Measurements from ENCODE around the gene ALDOB. TPM values are rescaled to one million over a fixed set of nuclear protein-coding genes. Genes with fewer than 3 reads are reported as not detected.

ALDOB gene
- total RNA-seq, 2 donors from 2014 or later = 0.29 TPM; not detected in 1

DNA sequence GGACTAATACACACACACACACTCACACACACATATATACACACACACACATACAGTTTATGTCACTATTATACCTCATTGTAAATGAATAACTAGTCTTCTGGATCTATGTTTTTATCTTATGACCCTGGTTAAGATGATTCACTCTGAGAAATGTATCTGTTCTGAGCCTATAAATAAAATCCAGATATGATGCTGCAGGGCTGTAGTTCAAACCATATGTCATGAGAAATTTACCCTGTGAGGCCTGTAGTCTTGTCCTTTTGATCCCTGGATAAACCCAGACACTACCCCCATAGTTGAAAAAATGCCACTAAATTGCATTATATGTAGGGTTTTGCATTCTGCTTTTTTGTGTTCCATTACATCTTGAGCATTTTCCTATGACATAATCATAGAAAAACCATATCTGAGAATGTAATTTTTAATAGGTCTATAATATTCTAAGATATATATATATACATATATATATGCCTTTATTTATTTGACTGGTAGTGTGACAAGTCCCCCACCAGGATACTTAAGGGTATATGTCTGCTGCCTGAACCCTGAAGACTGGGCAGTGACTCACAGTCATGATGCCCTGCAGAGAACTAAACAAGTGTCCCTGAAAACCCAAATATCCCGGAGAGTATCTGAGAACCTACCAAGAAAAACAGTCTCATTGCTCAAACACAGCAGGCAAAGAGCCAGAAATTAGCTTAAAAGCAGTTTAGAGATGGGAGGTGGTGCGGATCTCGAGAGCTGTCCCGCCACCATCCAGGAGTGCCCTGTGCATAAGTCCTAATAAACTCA, 18.4 kb upstream of the ALDOB start:
- no peaks in the 10 kb centered on the region for H3K27me3 Mint-ChIP-seq (ENCODE audit: insufficient read depth)
- Histone ChIP-seq H3K27ac (ENCODE audit: low read depth, low read length) (no peak overlapping the region), H3K9ac (ENCODE audit: extremely low read depth, low read length, poor library complexity, severe bottlenecking) (no peak overlapping the region), H3K9me3 (ENCODE audit: control insufficient read depth, low read length) (peaks cover 9% of the 10 kb centered on the region), H3K36me3 (ENCODE audit: control insufficient read depth, insufficient read depth, low read length) (no peaks in the 10 kb centered on the region), H3K27me3 (ENCODE audit: control insufficient read depth, insufficient read depth, low read length, poor library complexity, severe bottlenecking) (no peaks in the 10 kb centered on the region), H3K4me1 (ENCODE audit: control insufficient read depth, insufficient read depth, low read length) (no peaks in the 10 kb centered on the region), H3K4me3 (ENCODE audit: low read length) (no peak overlapping the region)
- DNase-seq = no peak
- TF ChIP-seq, protein P1, sequence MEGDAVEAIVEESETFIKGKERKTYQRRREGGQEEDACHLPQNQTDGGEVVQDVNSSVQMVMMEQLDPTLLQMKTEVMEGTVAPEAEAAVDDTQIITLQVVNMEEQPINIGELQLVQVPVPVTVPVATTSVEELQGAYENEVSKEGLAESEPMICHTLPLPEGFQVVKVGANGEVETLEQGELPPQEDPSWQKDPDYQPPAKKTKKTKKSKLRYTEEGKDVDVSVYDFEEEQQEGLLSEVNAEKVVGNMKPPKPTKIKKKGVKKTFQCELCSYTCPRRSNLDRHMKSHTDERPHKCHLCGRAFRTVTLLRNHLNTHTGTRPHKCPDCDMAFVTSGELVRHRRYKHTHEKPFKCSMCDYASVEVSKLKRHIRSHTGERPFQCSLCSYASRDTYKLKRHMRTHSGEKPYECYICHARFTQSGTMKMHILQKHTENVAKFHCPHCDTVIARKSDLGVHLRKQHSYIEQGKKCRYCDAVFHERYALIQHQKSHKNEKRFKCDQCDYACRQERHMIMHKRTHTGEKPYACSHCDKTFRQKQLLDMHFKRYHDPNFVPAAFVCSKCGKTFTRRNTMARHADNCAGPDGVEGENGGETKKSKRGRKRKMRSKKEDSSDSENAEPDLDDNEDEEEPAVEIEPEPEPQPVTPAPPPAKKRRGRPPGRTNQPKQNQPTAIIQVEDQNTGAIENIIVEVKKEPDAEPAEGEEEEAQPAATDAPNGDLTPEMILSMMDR (conservative IDR thresholded peaks at IDR 0.05) = no peak
- H3K4me1 Mint-ChIP-seq = peaks cover 6% of the 10 kb centered on the region
- peaks cover 21% of the 10 kb centered on the region for H3K9me3 Mint-ChIP-seq
- no peak overlapping the region for H3K27ac Mint-ChIP-seq
- no peaks in the 10 kb centered on the region for H3K36me3 Mint-ChIP-seq (ENCODE audit: low read depth)
- WGBS, 2 experiments (ENCODE audit: insufficient coverage in 1 of 2, insufficient read length in 1 of 2) = 94 to 97% methylated on average over 3 to 4 of the region's 4 CpGs
- no peak overlapping the region for H3K4me3 Mint-ChIP-seq

DNA sequence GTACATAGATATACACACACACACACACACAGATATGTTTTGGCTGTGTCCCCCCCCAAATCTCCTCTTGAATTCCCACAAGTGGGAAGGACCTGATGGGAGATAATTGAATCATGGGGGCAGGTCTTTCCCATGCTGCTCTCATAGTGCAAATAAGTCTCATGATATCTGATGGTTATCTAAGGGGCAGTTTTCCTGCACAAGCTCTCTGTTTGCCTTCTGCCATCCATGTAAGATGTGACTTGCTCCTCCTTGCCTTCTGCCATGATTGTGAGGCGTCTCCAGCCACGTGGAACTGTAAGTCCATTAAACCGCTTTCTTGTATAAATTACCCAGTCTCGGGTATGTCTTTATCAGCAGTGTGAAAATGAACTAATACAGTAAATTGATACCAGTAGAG, 15.9 kb upstream of the ALDOB start:
- H3K36me3 ChIP-seq (ENCODE audit: control insufficient read depth, insufficient read depth, low read length) = no peaks in the 10 kb centered on the region
- no peaks in the 10 kb centered on the region for H3K27me3 ChIP-seq (ENCODE audit: control insufficient read depth, insufficient read depth, low read length, poor library complexity, severe bottlenecking)
- TF ChIP-seq, protein P1 (conservative IDR thresholded peaks at IDR 0.05) = no peak
- H3K27ac Mint-ChIP-seq = no peak overlapping the region
- H3K9ac ChIP-seq (ENCODE audit: extremely low read depth, low read length, poor library complexity, severe bottlenecking) = no peak overlapping the region
- no peaks in the 10 kb centered on the region for H3K27me3 Mint-ChIP-seq (ENCODE audit: insufficient read depth)
- H3K4me1 Mint-ChIP-seq = peaks cover 1% of the 10 kb centered on the region
- H3K36me3 Mint-ChIP-seq (ENCODE audit: low read depth) = no peaks in the 10 kb centered on the region
- H3K9me3 Mint-ChIP-seq = peaks cover 23% of the 10 kb centered on the region
- 85 to 91% methylated on average over 4 of the region's 4 CpGs for WGBS, 2 experiments (ENCODE audit: insufficient coverage in 1 of 2, insufficient read length in 1 of 2)
- H3K4me1 ChIP-seq (ENCODE audit: control insufficient read depth, insufficient read depth, low read length) = no peaks in the 10 kb centered on the region
- H3K4me3 Mint-ChIP-seq = no peak overlapping the region
- H3K4me3 ChIP-seq (ENCODE audit: low read length) = no peak overlapping the region
- H3K27ac ChIP-seq (ENCODE audit: low read depth, low read length) = no peak overlapping the region
- DNase-seq = no peak
- peaks cover 9% of the 10 kb centered on the region for H3K9me3 ChIP-seq (ENCODE audit: control insufficient read depth, low read length)

DNA sequence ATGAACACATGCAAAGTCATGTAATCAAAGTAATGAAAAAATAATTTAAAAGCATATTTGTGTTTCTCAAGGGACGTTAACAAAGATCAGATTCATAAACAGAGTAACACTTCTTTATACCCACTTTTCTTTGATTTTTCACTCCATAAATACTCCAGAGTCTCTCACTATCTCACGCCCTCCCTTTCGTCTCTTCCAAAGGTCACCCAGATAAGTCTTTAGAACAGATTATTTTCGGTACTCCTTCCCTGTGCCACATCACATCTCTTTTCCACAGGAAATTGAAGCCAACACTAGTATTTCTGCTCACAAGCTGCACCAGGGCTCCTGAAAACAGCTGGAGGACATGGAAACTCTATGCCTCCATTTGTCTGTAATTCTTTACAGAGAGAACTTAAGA, 15.4 kb upstream of the ALDOB start:
- Mint-ChIP-seq H3K4me1 (peaks cover 1% of the 10 kb centered on the region), H3K27ac (no peak overlapping the region), H3K36me3 (ENCODE audit: low read depth) (no peaks in the 10 kb centered on the region), H3K9me3 (peaks cover 23% of the 10 kb centered on the region), H3K4me3 (no peak overlapping the region), H3K27me3 (ENCODE audit: insufficient read depth) (no peaks in the 10 kb centered on the region)
- Histone ChIP-seq H3K9me3 (ENCODE audit: control insufficient read depth, low read length) (peaks cover 9% of the 10 kb centered on the region), H3K4me1 (ENCODE audit: control insufficient read depth, insufficient read depth, low read length) (no peaks in the 10 kb centered on the region), H3K4me3 (ENCODE audit: low read length) (no peak overlapping the region), H3K36me3 (ENCODE audit: control insufficient read depth, insufficient read depth, low read length) (no peaks in the 10 kb centered on the region), H3K9ac (ENCODE audit: extremely low read depth, low read length, poor library complexity, severe bottlenecking) (no peak overlapping the region), H3K27me3 (ENCODE audit: control insufficient read depth, insufficient read depth, low read length, poor library complexity, severe bottlenecking) (no peaks in the 10 kb centered on the region), H3K27ac (ENCODE audit: low read depth, low read length) (no peak overlapping the region)
- TF ChIP-seq, protein P1 (conservative IDR thresholded peaks at IDR 0.05) = no peak
- DNase-seq = no peak
- 67% methylated on average over 3 to 4 of the region's 4 CpGs for WGBS, 2 experiments (ENCODE audit: insufficient coverage in 1 of 2, insufficient read length in 1 of 2)

All from endodermal cell (in vitro differentiated cells).